HepG2 (cell line): ENCODE measurements around the gene NAV1. TPM values are rescaled to one million over a fixed set of nuclear protein-coding genes. Genes with fewer than 3 reads are reported as not detected.

ENCODE experiments used
- ATAC-seq: fragments of 200-7000 bp; cut with Tn5 transposase; 3 replicates; pipeline ENCODE4 v1.9.1; 2020; ENCODE audit warnings: mild to moderate bottlenecking, moderate library complexity
- BruUV-seq: library from RNA; stranded (reverse); fragments of 400-500 nt; replicated peaks from 2 replicates; lab custom pipeline; 2021; lab: Mats Ljungman, UMichigan
- CTCF ChIA-PET: fragments of 300-600 bp; formaldehyde crosslinking; extraction: SDS; loops from one replicate; lab custom pipeline; 2021; ENCODE audit warnings: low total read pairs, inconsistent platforms, low intra/inter-chr PET ratio; lab: Yijun Ruan, JAX
- POLR2A ChIA-PET: fragments of 350-600 bp; sonication (Branson Sonifier 250); formaldehyde crosslinking; loops from one replicate; lab custom pipeline; 2020; ENCODE audit warnings: antibody characterized with exemption, inconsistent platforms; lab: Yijun Ruan, JAX
- DNase-seq: peaks from one replicate; pipeline ENCODE4 v3.0.0-alpha.2; 2015; ENCODE audit warnings: low spot score
- FAIRE-seq: peaks from 3 replicates; lab custom pipeline; 2011; peaks lifted over from hg19 to GRCh38; lab: Jason Lieb, UNC
- H2AFZ ChIP-seq: one replicate; pipeline ENCODE4 v1.6.1; 2011; ENCODE audit warnings: low read length, inconsistent platforms
- H3K27ac ChIP-seq: fragments of 300-600 bp; 3 replicates; pipeline ENCODE4 v1.8.0; 2011; ENCODE audit warnings: mixed run types, mild to moderate bottlenecking, mixed read lengths, low read length, inconsistent platforms; ENCODE audit not compliant: insufficient read depth; ENCODE audit errors: extremely low read length
- H3K27me3 ChIP-seq, 2 experiments: fragments of 200-600 bp in 1 of 2; 2 replicates in 1 of 2; 3 replicates in 1 of 2; pipeline versions ENCODE4 v1.6.0 to v1.8.0; 2011; ENCODE audit warnings: low read length in 2 of 2, mild to moderate bottlenecking in 2 of 2, moderate library complexity in 2 of 2, inconsistent platforms in 1 of 2; ENCODE audit not compliant: insufficient read depth in 2 of 2, control insufficient read depth in 1 of 2
- H3K36me3 ChIP-seq, 2 experiments: fragments of 200-600 bp in 1 of 2; replicated peaks in 1 of 2; 2 replicates in 1 of 2; 3 replicates in 1 of 2; pipeline versions ENCODE4 v1.5.1 to v1.8.0; 2011; ENCODE audit warnings: low read length in 2 of 2, inconsistent platforms in 1 of 2; ENCODE audit not compliant: insufficient read depth in 2 of 2, control insufficient read depth in 1 of 2
- H3K4me1 ChIP-seq: 2 replicates; pipeline ENCODE4 v1.5.1; 2012; ENCODE audit warnings: low read length, inconsistent platforms; ENCODE audit not compliant: insufficient read depth
- H3K4me2 ChIP-seq: 2 replicates; pipeline ENCODE4 v1.6.0; 2011; ENCODE audit warnings: low read depth, low read length, inconsistent platforms
- H3K4me3 ChIP-seq, 3 experiments: fragments of 200-600 bp in 1 of 3; sonication (generic), shearing (Covaris generic) in 1 of 3; replicated peaks in 1 of 3; 2 replicates each; pipeline ENCODE4 v1.5.1; 2011 to 2016; ENCODE audit warnings: low read length in 3 of 3, inconsistent platforms in 2 of 3, low read depth in 2 of 3, mild to moderate bottlenecking in 2 of 3, control low read depth in 1 of 3, mixed read lengths in 1 of 3; ENCODE audit not compliant: insufficient read depth in 1 of 3
- H3K79me2 ChIP-seq: one replicate; pipeline ENCODE4 v1.6.1; 2011; ENCODE audit warnings: low read length, inconsistent platforms; ENCODE audit not compliant: insufficient read depth
- H3K9ac ChIP-seq: 2 replicates; pipeline ENCODE4 v1.6.0; 2011; ENCODE audit warnings: mild to moderate bottlenecking, low read depth, low read length, inconsistent platforms; ENCODE audit not compliant: insufficient read depth
- H3K9me3 ChIP-seq: 2 replicates; pipeline ENCODE4 v1.5.1; 2012; ENCODE audit warnings: mild to moderate bottlenecking, low read length
- H4K20me1 ChIP-seq: 2 replicates; pipeline ENCODE4 v1.6.0; 2011; ENCODE audit warnings: inconsistent platforms, mild to moderate bottlenecking, low read length, moderate library complexity; ENCODE audit not compliant: insufficient read depth
- CENPX ChIP-seq: sonication (generic); formaldehyde crosslinking; IDR thresholded peaks from 2 replicates; pipeline ENCODE4 v1.9.0; 2021; ENCODE audit warnings: mild to moderate bottlenecking, missing genetic modification reagents, moderate library complexity
- MYC ChIP-seq: sonication (generic); formaldehyde crosslinking; IDR thresholded peaks from 2 replicates; pipeline ENCODE4 v1.9.0; 2021; ENCODE audit warnings: missing genetic modification reagents, borderline replicate concordance
- NFAT5 ChIP-seq: sonication (generic); formaldehyde crosslinking; IDR thresholded peaks from 2 replicates; pipeline ENCODE4 v1.4.0; 2020; ENCODE audit warnings: missing genetic modification reagents
- RXRA ChIP-seq: sonication (generic); formaldehyde crosslinking; IDR thresholded peaks from 2 replicates; pipeline ENCODE4 v1.5.1; 2020; ENCODE audit warnings: missing genetic modification reagents
- TFDP1 ChIP-seq: IDR thresholded peaks from 2 replicates; pipeline ENCODE4 v1.6.1; 2016; ENCODE audit warnings: missing compliant biosample characterization, missing genetic modification reagents, borderline replicate concordance
- ZBTB8A ChIP-seq: sonication (generic); formaldehyde crosslinking; IDR thresholded peaks from 2 replicates; pipeline ENCODE4 v1.4.0; 2020; ENCODE audit warnings: mild to moderate bottlenecking, low read depth, missing genetic modification reagents, borderline replicate concordance
- ZNF12 ChIP-seq: sonication (generic); formaldehyde crosslinking; IDR thresholded peaks from 2 replicates; pipeline ENCODE4 v1.5.0; 2020; ENCODE audit warnings: missing genetic modification reagents
- ZNF766 ChIP-seq: sonication (generic); formaldehyde crosslinking; IDR thresholded peaks from 2 replicates; pipeline ENCODE4 v1.5.0; 2020; ENCODE audit warnings: missing genetic modification reagents, borderline replicate concordance
- WGBS: methylation state at CpG from one replicate; pipeline ENCODE4 v1.1.6; 2017; ENCODE audit warnings: low lambda C conversion rate; 5-methylcytosine and 5-hydroxymethylcytosine counted together
- in situ Hi-C: cut with HindIII; loops from 2 replicates; pipeline ENCODE4 v1.10.0; 2017; ENCODE audit warnings: low pct_unique_long_range_greater_than_20kb; ENCODE audit not compliant: extremely low pct_ligation_motif_present
- intact Hi-C: fragments of 100-400 bp; cut with micrococcal nuclease; formaldehyde crosslinking; loops from one replicate; pipeline ENCODE4 v1.10.0; 2022; ENCODE audit not compliant: unreplicated experiment
- polyA plus RNA-seq, 8 experiments: library from polyadenylated mRNA; depleted of rRNA in 3 of 8; stranded (reverse) in 7 of 8; unstranded in 1 of 8; fragments of >200 nt; fragmentation: Illumina TruSeq in 4 of 8; extraction: Trizol in 4 of 8; gene quantifications; 2 replicates each; pipeline versions ENCODE4 v1.2.1 to v1.2.3, GENCODE V29; 2011 to 2016; ENCODE audit warnings: low read depth in 4 of 8, missing spikeins in 1 of 8, mixed read lengths in 1 of 8; ENCODE audit not compliant: insufficient read depth in 1 of 8
- total RNA-seq, 5 experiments: library from RNA; depleted of rRNA; stranded (reverse); fragments of >200 nt; fragmentation: Illumina TruSeq; extraction: Trizol; gene quantifications; 2 replicates each; pipeline ENCODE4 v1.2.3, GENCODE V29; 2016; ENCODE audit warnings: low read depth in 1 of 5
- TF ChIP-seq, protein P1 (sequence below): sonication (generic); formaldehyde crosslinking; IDR thresholded peaks from 2 replicates; pipeline ENCODE4 v1.9.0; 2022; ENCODE audit warnings: missing genetic modification reagents, mild to moderate bottlenecking, borderline replicate concordance
- TF ChIP-seq, protein P2 (sequence below): sonication (generic); formaldehyde crosslinking; IDR thresholded peaks from 2 replicates; pipeline ENCODE4 v1.5.1; 2020; ENCODE audit warnings: missing genetic modification reagents, mild to moderate bottlenecking, borderline replicate concordance

Gene NAV1
- total and polyA plus RNA-seq, 2 of the 13 experiments (the other 11 are each of a cell fraction or from before 2014, with no cell fraction given), result not detected

- TF ChIP-seq CENPX, result no peak
These were observed 13.6 kb upstream of the NAV1 start (continued) for GRCh38 chr1:201525193-201525778.

DNA sequence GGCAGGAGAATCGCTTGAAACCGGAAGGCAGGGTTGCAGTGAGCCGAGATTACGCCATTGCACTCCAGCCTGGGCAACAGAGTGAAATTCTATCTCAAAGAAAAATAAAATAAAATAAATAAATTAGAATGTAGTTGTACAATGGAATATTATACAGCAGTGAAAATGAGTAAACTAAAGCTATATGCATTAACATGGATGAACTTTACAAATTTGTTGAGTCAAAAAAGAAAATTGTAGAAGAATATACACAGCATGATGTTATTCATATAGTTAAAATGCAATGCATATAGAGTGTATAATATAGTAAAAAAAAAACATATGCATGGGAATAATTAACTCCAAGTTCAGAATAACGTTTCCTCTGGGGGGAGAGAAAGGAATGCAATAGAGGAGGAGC, 11.0 kb upstream of the NAV1 start:
- ChIA-PET CTCF (no interaction called here), POLR2A (no interaction called here)
- H3K27ac ChIP-seq, result no peak overlapping the region
- H2AFZ ChIP-seq, result no peak overlapping the region
- no peak overlapping the region for H3K4me3 ChIP-seq
- no peak for DNase-seq
- H3K9ac ChIP-seq, result no peak overlapping the region
- no peaks in the 10 kb centered on the region for H3K4me1 ChIP-seq
- 24% methylated on average over 5 of the region's 5 CpGs for WGBS
- peaks cover 0 to 20% of the 10 kb centered on the region in 2 experiments; a peak in 1 of 5 replicates for H3K27me3 ChIP-seq
- ATAC-seq, result no peak
- no peaks in the 10 kb centered on the region for H4K20me1 ChIP-seq
- no peaks in the 10 kb centered on the region for H3K36me3 ChIP-seq
- no peaks in the 10 kb centered on the region for H3K79me2 ChIP-seq
- intact Hi-C loops, result no loop called here
- H3K9me3 ChIP-seq, result no peaks in the 10 kb centered on the region
- no TSS peak for BruUV-seq
- H3K4me2 ChIP-seq, result no peak overlapping the region
- in situ Hi-C loops, result no loop called here
- FAIRE-seq, result no peak
- TF ChIP-seq TFDP1 (no peak), NFAT5 (CRISPR knock-in tag) (no peak), ZNF12 (CRISPR knock-in tag) (no peak), ZBTB8A (CRISPR knock-in tag) (no peak), MYC (CRISPR knock-in tag) (no peak), ZNF766 (CRISPR knock-in tag) (no peak), RXRA (CRISPR knock-in tag) (no peak)
- TF ChIP-seq, protein P1, sequence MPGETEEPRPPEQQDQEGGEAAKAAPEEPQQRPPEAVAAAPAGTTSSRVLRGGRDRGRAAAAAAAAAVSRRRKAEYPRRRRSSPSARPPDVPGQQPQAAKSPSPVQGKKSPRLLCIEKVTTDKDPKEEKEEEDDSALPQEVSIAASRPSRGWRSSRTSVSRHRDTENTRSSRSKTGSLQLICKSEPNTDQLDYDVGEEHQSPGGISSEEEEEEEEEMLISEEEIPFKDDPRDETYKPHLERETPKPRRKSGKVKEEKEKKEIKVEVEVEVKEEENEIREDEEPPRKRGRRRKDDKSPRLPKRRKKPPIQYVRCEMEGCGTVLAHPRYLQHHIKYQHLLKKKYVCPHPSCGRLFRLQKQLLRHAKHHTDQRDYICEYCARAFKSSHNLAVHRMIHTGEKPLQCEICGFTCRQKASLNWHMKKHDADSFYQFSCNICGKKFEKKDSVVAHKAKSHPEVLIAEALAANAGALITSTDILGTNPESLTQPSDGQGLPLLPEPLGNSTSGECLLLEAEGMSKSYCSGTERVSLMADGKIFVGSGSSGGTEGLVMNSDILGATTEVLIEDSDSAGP (CRISPR knock-in tag), result no peak
- TF ChIP-seq, protein P2, sequence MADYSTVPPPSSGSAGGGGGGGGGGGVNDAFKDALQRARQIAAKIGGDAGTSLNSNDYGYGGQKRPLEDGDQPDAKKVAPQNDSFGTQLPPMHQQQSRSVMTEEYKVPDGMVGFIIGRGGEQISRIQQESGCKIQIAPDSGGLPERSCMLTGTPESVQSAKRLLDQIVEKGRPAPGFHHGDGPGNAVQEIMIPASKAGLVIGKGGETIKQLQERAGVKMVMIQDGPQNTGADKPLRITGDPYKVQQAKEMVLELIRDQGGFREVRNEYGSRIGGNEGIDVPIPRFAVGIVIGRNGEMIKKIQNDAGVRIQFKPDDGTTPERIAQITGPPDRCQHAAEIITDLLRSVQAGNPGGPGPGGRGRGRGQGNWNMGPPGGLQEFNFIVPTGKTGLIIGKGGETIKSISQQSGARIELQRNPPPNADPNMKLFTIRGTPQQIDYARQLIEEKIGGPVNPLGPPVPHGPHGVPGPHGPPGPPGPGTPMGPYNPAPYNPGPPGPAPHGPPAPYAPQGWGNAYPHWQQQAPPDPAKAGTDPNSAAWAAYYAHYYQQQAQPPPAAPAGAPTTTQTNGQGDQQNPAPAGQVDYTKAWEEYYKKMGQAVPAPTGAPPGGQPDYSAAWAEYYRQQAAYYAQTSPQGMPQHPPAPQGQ (CRISPR knock-in tag), result no peak
